GM12875 (cell line): ENCODE results near the gene F7.

ENCODE experiments used
- H3K4me3 ChIP-seq: one replicate; pipeline ENCODE4 v1.5.1; 2011; ENCODE audit warnings: low read depth, low read length, control low read depth
- TF ChIP-seq, protein P1 (sequence below): IDR thresholded peaks from 2 replicates; pipeline ENCODE4 v1.5.1; 2011; ENCODE audit warnings: low read depth, mild to moderate bottlenecking, control low read depth, inconsistent platforms, low read length, moderate library complexity, borderline replicate concordance; ENCODE audit not compliant: insufficient read depth

The F7 gene

GRCh38 chr13:113139577-113139976 lies 34.0 kb downstream of the F7 start:
- TF ChIP-seq, protein P1, sequence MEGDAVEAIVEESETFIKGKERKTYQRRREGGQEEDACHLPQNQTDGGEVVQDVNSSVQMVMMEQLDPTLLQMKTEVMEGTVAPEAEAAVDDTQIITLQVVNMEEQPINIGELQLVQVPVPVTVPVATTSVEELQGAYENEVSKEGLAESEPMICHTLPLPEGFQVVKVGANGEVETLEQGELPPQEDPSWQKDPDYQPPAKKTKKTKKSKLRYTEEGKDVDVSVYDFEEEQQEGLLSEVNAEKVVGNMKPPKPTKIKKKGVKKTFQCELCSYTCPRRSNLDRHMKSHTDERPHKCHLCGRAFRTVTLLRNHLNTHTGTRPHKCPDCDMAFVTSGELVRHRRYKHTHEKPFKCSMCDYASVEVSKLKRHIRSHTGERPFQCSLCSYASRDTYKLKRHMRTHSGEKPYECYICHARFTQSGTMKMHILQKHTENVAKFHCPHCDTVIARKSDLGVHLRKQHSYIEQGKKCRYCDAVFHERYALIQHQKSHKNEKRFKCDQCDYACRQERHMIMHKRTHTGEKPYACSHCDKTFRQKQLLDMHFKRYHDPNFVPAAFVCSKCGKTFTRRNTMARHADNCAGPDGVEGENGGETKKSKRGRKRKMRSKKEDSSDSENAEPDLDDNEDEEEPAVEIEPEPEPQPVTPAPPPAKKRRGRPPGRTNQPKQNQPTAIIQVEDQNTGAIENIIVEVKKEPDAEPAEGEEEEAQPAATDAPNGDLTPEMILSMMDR = no peak
- H3K4me3 ChIP-seq = no peak overlapping the region

GRCh38 chr13:113140677-113141600 lies 35.3 kb downstream of the F7 start:
- no peak overlapping the region for H3K4me3 ChIP-seq
- TF ChIP-seq, protein P1 = no peak

GRCh38 chr13:113141601-113141970 lies 36.0 kb downstream of the F7 start:
- no peak overlapping the region for H3K4me3 ChIP-seq
- TF ChIP-seq, protein P1 = no peak

- TF ChIP-seq, protein P1 = no peak
These were observed 37.3 kb downstream of the F7 start for GRCh38 chr13:113142876-113143275.

DNA sequence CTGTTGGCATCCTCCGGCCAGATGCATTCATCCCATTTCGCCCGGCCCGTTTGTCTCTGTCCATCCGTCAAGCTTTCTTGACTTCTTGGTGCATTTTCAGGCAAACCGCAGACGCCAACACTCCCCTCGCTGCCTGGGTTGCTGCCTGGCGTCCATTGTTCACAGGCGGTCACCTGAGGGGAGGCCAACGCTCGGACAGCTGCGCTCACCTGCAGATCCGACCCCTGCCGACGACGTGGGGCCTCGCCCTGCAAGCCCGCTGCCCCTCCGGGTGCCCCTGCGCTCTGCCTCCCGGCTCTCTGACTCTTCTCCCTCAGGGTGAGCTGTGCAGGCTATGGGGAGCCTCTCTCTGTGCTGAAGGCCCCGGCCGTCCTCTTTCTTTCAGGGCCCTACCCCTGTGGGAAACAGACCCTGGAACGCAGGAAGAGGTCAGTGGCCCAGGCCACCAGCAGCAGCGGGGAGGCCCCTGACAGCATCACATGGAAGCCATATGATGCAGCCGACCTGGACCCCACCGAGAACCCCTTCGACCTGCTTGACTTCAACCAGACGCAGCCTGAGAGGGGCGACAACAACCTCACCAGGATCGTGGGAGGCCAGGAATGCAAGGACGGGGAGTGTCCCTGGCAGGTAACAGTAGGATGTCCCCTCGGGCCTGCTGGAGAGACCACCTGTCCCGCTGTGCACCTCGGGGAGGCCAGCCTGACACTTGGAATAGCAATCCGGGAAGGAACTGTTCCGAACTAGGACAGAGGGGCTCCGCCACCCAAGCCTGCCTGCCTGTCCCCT lies 38.1 kb downstream of the F7 start:
- H3K4me3 ChIP-seq = no peak overlapping the region
- TF ChIP-seq, protein P1 = no peak

More at GRCh38 chr13:113142876-113143275, 37.3 kb downstream of the F7 start:
- no peak overlapping the region for H3K4me3 ChIP-seq

GRCh38 chr13:113144255-113144629 lies 38.7 kb downstream of the F7 start:
- no peak overlapping the region for H3K4me3 ChIP-seq
- TF ChIP-seq, protein P1 = no peak

- TF ChIP-seq, protein P1 = no peak
- H3K4me3 ChIP-seq = no peak overlapping the region
These were observed 39.9 kb downstream of the F7 start for GRCh38 chr13:113145496-113145895.
